GM18520 (cell line): ENCODE measurements around the gene BLOC1S6.

ENCODE experiments used
- ATAC-seq: cut with Tn5 transposase; IDR thresholded peaks from one replicate; pipeline ENCODE4 v1.9.1; 2021; ENCODE audit not compliant: unreplicated experiment

BLOC1S6 gene

GRCh38 chr15:45587095-45587862 is at the start of gene BLOC1S6:
BLOC1S6 (plus strand) TSS chr15:45587379; CDS start chr15:45587444, 65 bp downstream.
- ATAC-seq, result peak; percentile 54

DNA sequence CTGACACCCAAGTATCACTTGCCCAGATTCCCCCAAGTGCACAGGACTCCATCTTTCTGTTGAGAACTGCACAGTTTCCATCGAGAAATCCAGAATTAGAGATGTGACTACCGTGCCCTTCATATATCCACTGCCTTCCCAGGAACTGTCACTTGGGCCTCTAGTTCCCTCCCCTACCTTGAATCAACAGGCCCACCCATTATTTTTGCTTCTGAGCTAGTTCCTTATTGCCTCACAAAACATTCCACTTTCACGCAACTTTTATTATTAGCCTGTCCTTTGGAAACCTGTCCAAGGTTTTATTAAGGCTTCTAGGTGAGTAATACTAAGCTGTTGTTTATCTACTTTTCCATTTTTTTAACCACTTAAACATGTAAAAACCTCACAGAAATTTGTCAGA is 47.5 kb upstream of the BLOC1S6 start:
- no peak for ATAC-seq

GRCh38 chr15:45540531-45540930 is 46.6 kb upstream of the BLOC1S6 start:
- no peak for ATAC-seq

DNA sequence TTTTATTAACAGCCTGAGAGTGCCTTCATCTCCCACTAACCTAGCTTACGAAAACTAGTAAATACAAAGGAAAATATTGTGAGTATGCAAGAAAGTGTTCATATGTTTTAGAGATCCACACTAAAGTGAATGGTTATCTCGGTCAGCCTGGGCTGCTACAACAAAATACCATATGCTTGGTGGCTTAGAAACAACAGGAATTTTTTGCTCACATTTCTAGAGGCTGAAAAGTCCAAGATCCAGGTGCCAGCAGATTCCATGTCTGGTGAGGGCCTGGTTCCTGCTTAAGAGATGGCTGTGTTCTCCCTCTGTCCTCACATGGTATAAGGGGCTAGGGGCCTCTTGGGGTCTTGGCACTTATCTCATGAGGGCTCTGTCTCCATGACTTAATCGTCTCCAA is 44.1 kb upstream of the BLOC1S6 start:
- no peak for ATAC-seq

DNA sequence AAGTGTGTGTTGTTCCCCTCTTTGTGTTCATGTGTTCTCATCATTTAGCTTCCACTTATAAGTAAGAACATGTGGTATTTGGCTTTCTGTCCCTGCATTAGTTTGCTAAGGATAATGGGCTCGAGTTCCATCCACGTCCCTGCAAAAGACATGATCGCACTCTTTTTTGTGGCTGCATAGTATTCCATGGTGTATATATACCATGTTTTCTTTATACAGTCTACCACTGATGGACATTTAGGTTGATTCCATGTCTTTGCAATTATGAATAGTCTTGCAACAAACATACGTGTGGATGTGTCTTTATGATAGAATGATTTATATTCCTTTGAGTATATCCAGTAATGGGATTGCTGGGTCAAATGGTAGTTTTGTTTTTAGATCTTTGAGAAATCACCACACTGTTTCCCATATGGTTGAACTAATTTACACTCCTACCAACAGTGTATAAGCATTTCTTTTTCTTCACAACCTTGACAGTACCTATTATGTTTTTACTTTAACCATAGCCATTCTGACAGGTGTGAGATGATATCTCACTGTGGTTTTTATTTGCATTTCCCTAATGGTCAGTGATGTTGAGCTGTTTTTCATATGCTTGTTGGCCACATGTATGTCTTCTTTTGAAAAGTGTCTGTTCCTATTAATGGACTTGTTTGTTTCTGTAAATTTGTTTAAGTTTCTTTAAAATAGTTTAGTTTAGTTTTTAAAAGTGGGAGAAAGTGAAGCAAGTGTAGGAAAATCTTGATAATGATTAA is 42.7 kb upstream of the BLOC1S6 start:
- peak; percentile 76 for ATAC-seq

DNA sequence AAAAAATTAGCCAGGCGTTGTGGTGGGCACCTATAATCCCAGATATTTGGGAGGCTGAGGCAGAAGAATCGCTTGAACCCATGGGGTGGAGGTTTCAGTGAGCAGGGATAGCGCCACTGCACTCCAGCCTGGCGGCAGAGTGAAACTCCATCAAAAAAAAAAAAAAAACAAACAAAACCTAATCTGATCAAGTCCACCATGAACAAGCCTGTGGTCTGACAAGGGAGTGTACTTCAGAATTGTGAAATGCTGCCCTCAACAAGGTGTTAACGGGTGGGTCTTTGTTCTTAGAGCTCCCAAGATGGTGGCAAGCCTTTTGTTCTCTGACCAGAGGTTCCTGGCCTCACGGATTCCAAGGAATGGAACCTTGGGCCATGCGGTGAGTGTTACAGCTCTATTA is 40.4 kb upstream of the BLOC1S6 start:
- no peak for ATAC-seq

DNA sequence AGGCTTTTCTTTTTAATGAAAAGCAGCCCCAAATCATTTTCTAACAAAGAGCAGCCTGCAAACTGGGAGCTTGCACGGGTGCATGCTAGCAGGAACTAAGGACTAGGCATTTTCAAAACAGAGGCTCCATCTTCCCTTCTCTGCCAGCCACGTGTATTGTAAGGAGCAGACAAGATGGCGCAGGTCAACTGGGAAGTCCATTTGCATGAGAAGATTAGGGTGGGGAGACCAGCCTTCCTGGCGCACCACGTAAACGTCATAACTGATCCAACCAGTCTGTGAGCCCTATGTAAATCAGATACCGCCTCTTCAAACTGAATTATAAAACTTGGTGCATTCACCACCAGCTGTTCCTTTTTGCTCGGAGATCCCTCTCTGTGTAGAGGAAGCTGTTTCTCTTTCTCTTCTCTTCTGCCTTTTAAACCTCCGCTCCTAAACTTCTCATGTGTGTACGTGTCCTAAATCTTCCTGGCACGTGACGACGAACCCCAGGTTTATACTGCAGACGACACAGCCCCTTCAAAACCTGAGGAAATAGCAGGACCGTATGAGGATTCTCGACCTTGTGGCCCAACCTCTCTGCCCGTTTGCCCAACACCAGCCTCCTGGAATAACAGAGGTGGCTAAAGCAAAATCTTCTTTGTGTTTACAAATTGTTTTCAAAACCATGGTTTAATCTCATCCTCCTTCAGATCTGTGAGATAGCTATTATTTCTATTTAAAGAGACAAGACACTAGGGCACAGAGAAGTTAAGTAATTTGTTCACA is 38.2 kb upstream of the BLOC1S6 start:
- no peak for ATAC-seq

DNA sequence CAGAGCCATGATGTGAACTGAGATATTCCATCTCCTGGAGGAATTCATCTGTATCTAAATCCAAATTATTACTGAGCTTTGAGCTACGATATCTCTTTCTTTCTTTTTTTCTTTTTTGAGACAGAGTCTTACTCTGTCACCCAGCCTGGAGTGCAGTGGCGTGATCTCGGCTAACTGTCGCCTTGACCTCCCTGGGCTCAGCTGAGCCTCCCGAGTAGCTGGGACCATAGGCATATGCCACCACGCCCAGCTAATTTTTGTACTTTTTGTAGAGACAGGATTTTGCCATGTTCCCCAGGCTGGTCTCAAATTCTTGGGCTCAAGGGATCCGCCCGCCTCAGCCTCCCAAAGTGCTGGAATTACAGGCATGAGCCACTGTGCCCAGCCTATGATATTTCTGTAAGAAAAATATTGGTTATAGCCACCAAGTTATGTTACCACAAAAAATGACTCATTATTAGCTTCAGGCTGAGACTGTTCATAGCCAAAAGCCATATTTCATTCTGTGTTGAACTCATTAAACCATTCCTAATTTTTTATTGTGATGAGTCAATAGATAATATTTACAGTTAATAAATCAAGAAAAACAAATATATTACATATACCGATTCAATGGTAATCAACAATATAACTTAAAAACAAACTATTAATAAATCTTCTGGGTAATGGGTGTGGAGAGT is 37.5 kb upstream of the BLOC1S6 start:
- ATAC-seq, result no peak

DNA sequence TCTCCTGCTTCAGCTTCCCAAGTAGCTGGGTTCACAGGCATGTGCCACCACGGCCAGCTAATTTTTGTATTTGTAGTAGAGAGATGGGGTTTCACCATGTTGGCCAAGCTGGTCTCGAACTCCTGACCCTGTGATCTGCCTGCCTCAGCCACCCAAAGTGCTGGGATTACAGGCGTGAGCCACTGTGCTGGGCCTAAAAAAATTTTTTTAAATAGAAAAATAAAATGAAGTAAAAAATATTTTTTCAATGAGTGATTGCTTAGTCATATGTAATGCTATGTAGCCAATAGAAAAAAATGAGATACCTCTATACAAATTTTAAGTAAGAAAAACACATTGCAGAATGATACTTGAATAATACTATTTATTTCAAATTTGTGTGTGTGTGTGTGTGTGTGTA is 36.7 kb upstream of the BLOC1S6 start:
- no peak for ATAC-seq

DNA sequence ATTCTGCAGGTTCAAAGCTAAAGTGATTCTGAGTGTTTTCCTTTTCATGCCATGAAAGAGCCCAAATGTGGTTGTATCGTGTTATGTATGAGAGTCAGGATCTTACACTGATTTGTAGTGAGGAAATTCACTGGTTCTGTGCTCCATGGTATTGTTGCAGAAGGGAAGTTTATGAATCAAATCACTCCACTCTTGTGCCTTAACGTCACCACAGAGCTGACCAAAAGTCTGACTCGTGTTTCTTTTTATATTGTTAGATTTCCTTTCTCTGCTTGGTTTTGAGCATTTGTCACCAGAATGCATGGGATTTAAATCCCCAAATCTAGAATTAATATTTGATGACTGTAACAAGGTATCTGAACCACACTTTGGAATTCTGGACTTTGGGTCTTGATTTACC is 35.5 kb upstream of the BLOC1S6 start:
- ATAC-seq, result no peak

- no peak for ATAC-seq
Observed at GRCh38 chr15:45555934-45556608, 31.1 kb upstream of the BLOC1S6 start.

DNA sequence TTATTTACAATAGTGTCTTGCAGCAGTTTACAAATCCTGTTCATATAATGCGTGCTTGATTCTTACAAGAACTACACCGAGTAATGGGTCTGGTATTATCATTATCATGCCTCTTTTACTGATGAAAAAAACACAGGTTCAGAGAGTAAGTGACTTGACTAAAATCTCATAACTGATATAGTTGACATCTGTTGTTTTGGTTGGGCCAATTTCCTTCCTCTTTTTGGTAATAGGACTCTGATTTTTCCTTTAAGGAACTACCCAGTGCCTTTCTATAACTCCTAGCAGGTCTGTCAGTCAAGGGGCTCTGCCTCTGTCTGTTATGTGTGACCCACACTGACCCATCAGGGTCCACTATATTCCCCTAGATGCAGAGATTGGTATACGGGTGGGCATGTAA is 14.6 kb upstream of the BLOC1S6 start:
- ATAC-seq, result no peak

DNA sequence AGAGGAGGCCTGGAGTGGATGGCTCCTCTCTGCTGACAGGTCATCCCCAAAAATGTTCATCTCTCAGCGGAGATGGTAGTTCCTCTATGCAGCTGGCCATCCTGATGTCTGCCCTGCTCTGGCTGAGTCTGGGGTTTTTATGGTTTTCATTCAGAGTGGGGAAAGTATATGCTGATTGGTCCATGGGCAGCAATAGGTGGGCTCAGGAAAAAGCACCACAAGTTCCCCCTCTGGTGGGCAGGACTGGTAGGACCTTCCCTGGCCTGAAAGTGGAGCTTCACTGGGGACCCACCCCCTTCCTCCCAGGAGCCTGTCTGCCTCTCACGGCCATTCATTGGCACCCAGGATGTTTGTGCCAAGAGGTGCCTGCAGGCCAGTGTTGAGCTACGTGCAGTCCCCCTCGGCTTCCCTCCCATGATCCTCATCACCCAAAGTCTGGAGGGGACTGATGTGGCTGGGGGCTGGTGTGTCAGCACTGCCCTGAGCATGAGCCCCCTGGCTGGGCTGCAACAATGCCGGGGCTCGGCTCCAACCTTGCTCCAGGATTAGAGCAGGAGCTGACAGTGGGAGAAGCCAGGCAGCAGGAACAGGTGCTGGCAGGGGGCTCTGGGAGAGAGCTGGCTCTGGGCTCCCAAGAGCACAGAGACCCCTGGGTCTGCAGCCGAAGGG is 13.1 kb upstream of the BLOC1S6 start:
- no peak for ATAC-seq

DNA sequence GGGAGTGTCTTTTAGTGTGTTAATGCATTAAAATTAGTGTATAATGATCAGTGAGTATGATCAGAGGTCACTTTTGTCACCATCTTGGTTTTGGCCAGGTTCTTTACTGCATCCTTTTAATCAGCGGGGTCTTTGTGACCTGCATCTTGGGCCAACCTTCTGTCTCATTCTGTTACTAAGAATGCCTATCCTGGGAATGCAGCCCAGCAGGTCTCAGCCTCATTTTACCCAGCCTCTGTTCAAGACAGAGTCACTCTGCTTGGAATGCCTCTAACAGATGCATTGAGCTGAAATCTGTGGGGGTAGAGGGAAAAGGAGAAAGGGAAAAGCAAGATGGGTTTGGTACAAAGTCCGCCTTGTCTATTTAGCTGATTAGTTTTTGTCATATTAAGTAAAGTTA is 5.3 kb upstream of the BLOC1S6 start:
- no peak for ATAC-seq

DNA sequence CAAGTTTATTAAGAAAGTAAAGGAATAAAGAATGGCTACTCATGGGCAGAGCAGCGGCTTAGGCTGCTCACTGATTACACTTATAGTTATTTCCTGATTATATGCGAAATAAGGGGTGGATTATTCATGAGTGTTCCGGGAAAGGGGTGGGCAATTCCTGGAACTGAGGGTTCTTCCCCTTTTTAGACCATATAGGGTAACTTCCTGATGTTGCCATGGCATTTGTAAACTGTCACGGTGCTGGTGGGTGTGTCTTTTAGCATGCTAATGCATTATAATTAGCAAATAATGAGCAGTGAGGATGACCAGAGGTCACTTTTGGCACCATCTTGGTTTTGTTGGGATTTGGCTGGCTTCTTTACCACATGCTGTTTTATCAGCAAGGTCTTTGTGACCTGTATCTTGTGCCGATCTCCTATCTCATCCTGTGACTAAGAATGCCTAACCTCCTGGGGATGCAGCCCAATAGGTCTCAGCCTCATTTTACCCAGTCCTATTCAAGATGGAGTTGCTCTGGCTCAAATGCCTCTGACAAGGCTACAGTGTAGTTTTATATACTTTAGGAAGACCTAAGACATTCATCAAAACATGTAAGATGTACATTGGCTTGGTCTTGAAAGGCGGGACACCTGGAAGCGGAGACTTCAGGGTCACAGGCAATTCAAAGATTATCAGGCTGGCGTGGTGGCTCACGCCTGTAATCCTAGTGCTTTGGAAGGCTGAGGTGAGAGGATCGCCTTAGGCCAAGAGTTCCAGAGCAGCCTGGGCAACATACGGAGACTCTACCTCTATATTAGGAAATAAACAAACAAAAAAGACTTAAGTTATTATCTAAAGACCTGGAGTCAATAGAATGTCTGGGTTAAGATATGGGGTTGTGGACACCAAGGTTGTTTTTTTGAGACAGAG is 3.2 kb upstream of the BLOC1S6 start:
- no peak for ATAC-seq

DNA sequence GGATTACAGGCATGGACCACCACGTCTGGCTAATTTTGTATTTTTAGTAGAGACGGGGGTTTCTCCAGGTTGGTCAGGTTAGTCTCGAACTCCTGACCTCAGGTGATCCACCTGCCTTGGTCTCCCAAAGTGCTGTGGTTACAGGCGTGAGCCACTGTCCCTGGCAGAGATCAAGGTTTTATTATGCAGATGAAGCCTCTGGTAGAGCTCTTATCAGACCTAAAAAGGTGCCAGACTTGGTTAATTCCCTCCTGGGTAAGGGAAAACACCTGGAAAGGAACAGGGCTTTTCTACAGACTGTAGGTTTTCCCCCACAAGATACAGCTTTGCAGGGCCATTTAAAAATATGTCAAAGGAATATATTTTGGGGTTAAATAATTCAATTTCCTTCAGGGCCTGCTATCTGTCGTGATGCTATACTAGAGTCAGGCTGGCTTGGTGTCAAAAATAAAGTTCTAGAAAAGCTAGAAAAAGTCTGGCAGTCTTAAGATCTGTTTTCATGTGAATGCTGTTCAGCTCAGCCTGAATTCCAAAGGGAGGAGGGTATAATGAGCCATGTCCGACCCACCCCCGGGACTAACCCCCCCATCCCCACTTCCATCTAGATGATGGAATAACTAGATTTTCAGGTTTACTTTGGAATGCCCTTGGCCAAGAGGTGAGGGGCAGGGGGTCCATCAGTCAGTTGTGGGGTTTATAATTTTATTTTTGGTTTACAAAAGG is 1.9 kb upstream of the BLOC1S6 start:
- ATAC-seq, result no peak

DNA sequence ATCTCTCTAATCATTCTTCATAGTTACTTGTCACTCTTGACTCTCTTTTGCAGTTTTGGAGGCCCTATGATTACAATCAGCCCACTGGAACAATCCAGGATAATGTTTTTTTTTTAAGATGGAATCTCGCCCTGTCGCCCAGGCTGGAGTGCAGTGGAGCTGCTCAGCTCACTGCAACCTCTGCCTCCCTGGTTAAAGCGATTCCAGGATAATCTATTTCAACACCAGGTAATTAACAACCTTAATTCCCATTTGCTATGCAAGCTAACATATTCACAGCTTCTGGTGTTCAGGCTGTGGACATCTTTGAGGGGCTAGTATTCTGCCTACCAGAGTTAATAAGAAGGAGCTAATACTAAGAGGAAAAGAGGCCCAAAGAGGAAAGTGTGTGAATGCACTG is 1.1 kb upstream of the BLOC1S6 start:
- no peak for ATAC-seq

- no peak for ATAC-seq
Observed at GRCh38 chr15:45586601-45587094, 531 bp upstream of the BLOC1S6 start.
